Measurements from ENCODE around the gene RAD18. TPM values are rescaled to one million over a fixed set of nuclear protein-coding genes. Genes with fewer than 3 reads are reported as not detected.

Gene RAD18
- total and polyA plus RNA-seq, 8 donors, result 10.2 to 16.8 (median 13.1) TPM

- peak in 2 of 4 donors; percentile 8 to 21 for DNase-seq
- ATAC-seq, result no peak
- no peaks in the 10 kb centered on the region for H3K27me3 ChIP-seq
- no peaks in the 10 kb centered on the region for H3K9me3 ChIP-seq
- no peak for TF ChIP-seq CTCF (IDR thresholded peaks at IDR 0.05)
- peaks cover 0 to 5% of the 10 kb centered on the region in 2 donors for H3K36me3 ChIP-seq
- no peak overlapping the region for H3K27ac ChIP-seq
- no peak overlapping the region for H3K4me3 ChIP-seq
- intact Hi-C loops (cut with DNase I), result no loop called here
- no peaks in the 10 kb centered on the region for H3K4me1 ChIP-seq
Observed at GRCh38 chr3:8875836-8876235, 87.4 kb downstream of the RAD18 start.

- Histone ChIP-seq H3K36me3 (peaks cover 0 to 5% of the 10 kb centered on the region in 2 donors), H3K4me3 (no peak overlapping the region), H3K27me3 (no peaks in the 10 kb centered on the region), H3K27ac (no peak overlapping the region), H3K9me3 (no peaks in the 10 kb centered on the region), H3K4me1 (no peaks in the 10 kb centered on the region)
- TF ChIP-seq CTCF (IDR thresholded peaks at IDR 0.05), result no peak
- intact Hi-C loops (cut with DNase I), result no loop called here
- DNase-seq (no peak), ATAC-seq (no peak)
Observed at GRCh38 chr3:8873740-8874139, 89.5 kb downstream of the RAD18 start.

- DNase-seq, result no peak
- Histone ChIP-seq H3K27me3 (no peaks in the 10 kb centered on the region), H3K27ac (no peak overlapping the region), H3K4me1 (no peaks in the 10 kb centered on the region), H3K9me3 (no peaks in the 10 kb centered on the region), H3K4me3 (no peak overlapping the region), H3K36me3 (peaks cover 0 to 3% of the 10 kb centered on the region in 2 donors)
- no peak for ATAC-seq
- intact Hi-C loops (cut with DNase I), result no loop called here
- TF ChIP-seq CTCF (IDR thresholded peaks at IDR 0.05), result no peak
Observed at GRCh38 chr3:8872261-8872660, 91.0 kb downstream of the RAD18 start.

- Histone ChIP-seq H3K27ac (no peak overlapping the region), H3K9me3 (no peaks in the 10 kb centered on the region), H3K4me3 (no peak overlapping the region), H3K27me3 (no peaks in the 10 kb centered on the region), H3K4me1 (no peaks in the 10 kb centered on the region), H3K36me3 (no peaks in the 10 kb centered on the region)
- ATAC-seq (no peak), DNase-seq (no peak)
- TF ChIP-seq CTCF (IDR thresholded peaks at IDR 0.05), result no peak
- intact Hi-C loops (cut with DNase I), result no loop called here
Observed at GRCh38 chr3:8871306-8871705, 92.0 kb downstream of the RAD18 start.

GRCh38 chr3:8870134-8870533 is 93.1 kb downstream of the RAD18 start:
- TF ChIP-seq CTCF (IDR thresholded peaks at IDR 0.05), result no peak
- intact Hi-C loops (cut with DNase I), result no loop called here
- DNase-seq (no peak), ATAC-seq (no peak)
- H3K4me3 ChIP-seq, result no peak overlapping the region
- H3K27ac ChIP-seq, result no peak overlapping the region
- no peaks in the 10 kb centered on the region for H3K4me1 ChIP-seq
- no peaks in the 10 kb centered on the region for H3K36me3 ChIP-seq
- H3K9me3 ChIP-seq, result no peaks in the 10 kb centered on the region
- H3K27me3 ChIP-seq, result no peaks in the 10 kb centered on the region
